IMR-90 (cell line): ENCODE data around the gene URM1. TPM values are rescaled to one million over a fixed set of nuclear protein-coding genes. Genes with fewer than 3 reads are reported as not detected.

Source experiments
- ATAC-seq: fragments of 200-7000 bp; cut with Tn5 transposase; 2 replicates; pipeline ENCODE4 v1.9.1; 2020; ENCODE audit warnings: low read depth, mild to moderate bottlenecking, moderate library complexity
- BruUV-seq: library from RNA; stranded (reverse); fragments of 400-500 nt; replicated peaks from 2 replicates; lab custom pipeline; 2021; lab: Mats Ljungman, UMichigan
- CTCF ChIA-PET: fragments of 300-600 bp; formaldehyde crosslinking; extraction: SDS; loops from one replicate; lab custom pipeline; 2021; ENCODE audit warnings: antibody characterized with exemption; lab: Yijun Ruan, JAX
- POLR2A ChIA-PET: fragments of 300-600 bp; sonication (Branson Sonifier 250); formaldehyde crosslinking; loops from one replicate; lab custom pipeline; 2022; ENCODE audit warnings: antibody characterized with exemption; ENCODE audit not compliant: unreplicated experiment; lab: Charles Lee
- DNase-seq: peaks from one replicate; pipeline ENCODE4 v3.0.0; 2013
- H2AFZ ChIP-seq: replicated peaks from 2 replicates; pipeline ENCODE3; 2013; ENCODE audit warnings: low read length, mild to moderate bottlenecking; ENCODE audit not compliant: poor library complexity
- H2AK5ac ChIP-seq: 2 replicates; pipeline ENCODE4 v1.6.1; 2013; ENCODE audit warnings: low read depth, low read length, inconsistent platforms
- H2AK9ac ChIP-seq: replicated peaks from 2 replicates; pipeline ENCODE3; 2013; ENCODE audit warnings: mild to moderate bottlenecking, low read depth, low read length, moderate library complexity; ENCODE audit not compliant: poor library complexity
- H2BK120ac ChIP-seq: 2 replicates; pipeline ENCODE4 v1.6.1; 2013; ENCODE audit warnings: low read depth, low read length, inconsistent platforms
- H2BK15ac ChIP-seq: 3 replicates; pipeline ENCODE4 v1.6.1; 2013; ENCODE audit warnings: low read depth, low read length, inconsistent platforms
- H2BK20ac ChIP-seq: 2 replicates; pipeline ENCODE4 v1.6.1; 2013; ENCODE audit warnings: low read depth, mild to moderate bottlenecking, inconsistent platforms, low read length, moderate library complexity
- H2BK5ac ChIP-seq: 2 replicates; pipeline ENCODE4 v1.6.1; 2013; ENCODE audit warnings: mild to moderate bottlenecking, low read depth, low read length, inconsistent platforms; ENCODE audit not compliant: poor library complexity, severe bottlenecking
- H3K14ac ChIP-seq: replicated peaks from 2 replicates; pipeline ENCODE4 v1.6.1; 2013; ENCODE audit warnings: low read depth, low read length, inconsistent platforms
- H3K18ac ChIP-seq: 2 replicates; pipeline ENCODE4 v1.6.1; 2013; ENCODE audit warnings: low read depth, low read length, control low read depth
- H3K23ac ChIP-seq: 2 replicates; pipeline ENCODE4 v1.6.1; 2013; ENCODE audit warnings: low read depth, low read length, inconsistent platforms
- H3K27ac ChIP-seq: 2 replicates; pipeline ENCODE4 v1.5.1; 2013; ENCODE audit warnings: mild to moderate bottlenecking, control low read depth, low read length; ENCODE audit not compliant: insufficient read depth
- H3K27me3 ChIP-seq: 2 replicates; pipeline ENCODE4 v1.6.1; 2013; ENCODE audit warnings: low read length; ENCODE audit not compliant: control insufficient read depth, insufficient read depth
- H3K36me3 ChIP-seq: 2 replicates; pipeline ENCODE4 v1.6.1; 2013; ENCODE audit warnings: low read length, mixed read lengths; ENCODE audit not compliant: control insufficient read depth, insufficient read depth
- H3K4ac ChIP-seq: 2 replicates; pipeline ENCODE4 v1.6.1; 2013; ENCODE audit warnings: low read depth, low read length, inconsistent platforms
- H3K4me1 ChIP-seq: 2 replicates; pipeline ENCODE4 v1.6.1; 2013; ENCODE audit warnings: low read length, mixed read lengths; ENCODE audit not compliant: control insufficient read depth, insufficient read depth
- H3K4me2 ChIP-seq: 2 replicates; pipeline ENCODE4 v1.6.1; 2013; ENCODE audit warnings: low read depth, mild to moderate bottlenecking, control low read depth, low read length, moderate library complexity
- H3K4me3 ChIP-seq: 2 replicates; pipeline ENCODE4 v1.5.1; 2013; ENCODE audit warnings: low read depth, mild to moderate bottlenecking, control low read depth, low read length, moderate library complexity; ENCODE audit not compliant: insufficient read depth
- H3K56ac ChIP-seq: 2 replicates; pipeline ENCODE4 v1.6.1; 2013; ENCODE audit warnings: low read length, inconsistent platforms; ENCODE audit not compliant: insufficient read depth; ENCODE audit errors: extremely low read depth
- H3K79me1 ChIP-seq, 2 experiments: 2 replicates each; pipeline ENCODE4 v1.6.1; 2013; ENCODE audit warnings: low read length in 2 of 2, inconsistent platforms in 1 of 2, low read depth in 1 of 2
- H3K9ac ChIP-seq: 2 replicates; pipeline ENCODE4 v1.6.1; 2013; ENCODE audit warnings: low read depth, low read length, control low read depth
- H3K9me1 ChIP-seq: 2 replicates; pipeline ENCODE4 v1.6.1; 2013; ENCODE audit warnings: low read length, inconsistent platforms; ENCODE audit not compliant: insufficient read depth
- H3K9me3 ChIP-seq: 2 replicates; pipeline ENCODE4 v1.6.1; 2013; ENCODE audit warnings: low read length; ENCODE audit not compliant: control insufficient read depth, insufficient read depth
- H4K20me1 ChIP-seq: 2 replicates; pipeline ENCODE4 v1.6.1; 2013; ENCODE audit warnings: low read length, inconsistent platforms; ENCODE audit not compliant: insufficient read depth
- H4K5ac ChIP-seq: 2 replicates; pipeline ENCODE4 v1.6.1; 2013; ENCODE audit warnings: mild to moderate bottlenecking, low read depth, low read length, control low read depth
- H4K8ac ChIP-seq, 2 experiments: 2 replicates each; pipeline ENCODE4 v1.6.1; 2013; ENCODE audit warnings: low read depth in 2 of 2, low read length in 2 of 2, control low read depth in 1 of 2, inconsistent platforms in 1 of 2
- H4K91ac ChIP-seq: 2 replicates; pipeline ENCODE4 v1.6.1; 2013; ENCODE audit warnings: low read depth, low read length, inconsistent platforms; ENCODE audit not compliant: insufficient read depth
- BHLHE40 ChIP-seq: fragments of 150-350 bp; IDR thresholded peaks from 2 replicates; pipeline ENCODE4 v1.6.1; 2016; ENCODE audit warnings: mild to moderate bottlenecking, low read depth, low read length
- CEBPB ChIP-seq: IDR thresholded peaks from 2 replicates; pipeline ENCODE4 v1.6.1; 2012; ENCODE audit warnings: low read depth, low read length, improper control_type of control experiment
- CHD1 ChIP-seq: IDR thresholded peaks from 2 replicates; pipeline ENCODE4 v1.6.1; 2012; ENCODE audit warnings: low read depth, low read length, improper control_type of control experiment
- CTCF ChIP-seq: conservative IDR thresholded peaks from 2 replicates; pipeline ENCODE4 v1.5.1; 2012; ENCODE audit warnings: mild to moderate bottlenecking, low read depth, low read length, improper control_type of control experiment
- ELK1 ChIP-seq: fragments of 150-350 bp; IDR thresholded peaks from 2 replicates; pipeline ENCODE4 v1.6.1; 2016; ENCODE audit warnings: low read depth, mild to moderate bottlenecking, low read length, moderate library complexity, borderline replicate concordance
- FOS ChIP-seq: fragments of 150-350 bp; IDR thresholded peaks from 2 replicates; pipeline ENCODE4 v1.6.1; 2016; ENCODE audit warnings: low read depth, low read length
- MAFK ChIP-seq: IDR thresholded peaks from 2 replicates; pipeline ENCODE4 v1.6.1; 2012; ENCODE audit warnings: low read depth, low read length, improper control_type of control experiment
- MAZ ChIP-seq: IDR thresholded peaks from 2 replicates; pipeline ENCODE4 v1.6.1; 2012; ENCODE audit warnings: low read depth, mild to moderate bottlenecking, low read length, improper control_type of control experiment, moderate library complexity, borderline replicate concordance
- MXI1 ChIP-seq: IDR thresholded peaks from 2 replicates; pipeline ENCODE4 v1.6.1; 2012; ENCODE audit warnings: low read depth, mild to moderate bottlenecking, low read length, moderate library complexity, borderline replicate concordance
- NFE2L2 ChIP-seq: fragments of 150-350 bp; IDR thresholded peaks from 2 replicates; pipeline ENCODE4 v1.6.1; 2016; ENCODE audit warnings: low read depth, mild to moderate bottlenecking, low read length
- POLR2A ChIP-seq: IDR thresholded peaks from 2 replicates; pipeline ENCODE4 v1.6.1; 2012; ENCODE audit warnings: mild to moderate bottlenecking, low read depth, low read length
- RAD21 ChIP-seq: IDR thresholded peaks from 2 replicates; pipeline ENCODE4 v1.6.1; 2012; ENCODE audit warnings: low read length, improper control_type of control experiment
- RCOR1 ChIP-seq: IDR thresholded peaks from 2 replicates; pipeline ENCODE4 v1.6.1; 2012; ENCODE audit warnings: mild to moderate bottlenecking, low read length, improper control_type of control experiment; ENCODE audit not compliant: insufficient replicate concordance
- RFX5 ChIP-seq: IDR thresholded peaks from 2 replicates; pipeline ENCODE4 v1.8.0; 2012; ENCODE audit warnings: low read depth, mild to moderate bottlenecking, low read length, moderate library complexity
- SMC3 ChIP-seq: fragments of 150-350 bp; IDR thresholded peaks from 2 replicates; pipeline ENCODE4 v1.6.1; 2016; ENCODE audit warnings: low read depth, mild to moderate bottlenecking, antibody characterized with exemption, low read length, moderate library complexity
- USF2 ChIP-seq: fragments of 150-350 bp; IDR thresholded peaks from 2 replicates; pipeline ENCODE4 v1.6.1; 2017; ENCODE audit warnings: mild to moderate bottlenecking, antibody characterized with exemption, low read length, low read depth
- WGBS, 2 experiments: methylation state at CpG; one replicate each; pipeline versions ENCODE4 v1.1.5 to v1.1.7; 2013; ENCODE audit warnings: missing lambda C conversion rate in 2 of 2; ENCODE audit not compliant: insufficient read length in 1 of 2; ENCODE audit errors: extremely low coverage in 2 of 2; 5-methylcytosine and 5-hydroxymethylcytosine counted together
- dilution Hi-C: fragments of 300-500 bp; cut with HindIII; formaldehyde crosslinking; loops from one replicate; pipeline ENCODE4 v1.14.3; 2018; ENCODE audit warnings: low sequenced_read_pairs; ENCODE audit not compliant: unreplicated experiment
- in situ Hi-C: fragments of 300-500 bp; cut with MboI; formaldehyde crosslinking; loops from 3 replicates; pipeline ENCODE4 v1.14.3; 2019; ENCODE audit warnings: low sequenced_read_pairs, inconsistent platforms, mixed read lengths
- intact Hi-C: fragments of 100-400 bp; cut with micrococcal nuclease; formaldehyde crosslinking; loops from 2 replicates; pipeline ENCODE4 v1.10.0; 2022
- polyA plus RNA-seq, 3 experiments: library from polyadenylated mRNA; depleted of rRNA; stranded (reverse); fragments of >200 nt; gene quantifications; 2 replicates each; pipeline ENCODE4 v1.2.3, GENCODE V29; 2012; ENCODE audit warnings: low replicate concordance in 1 of 3
- total RNA-seq: library from RNA; depleted of rRNA; stranded (reverse); fragments of >200 nt; gene quantifications from 2 replicates; pipeline ENCODE4 v1.2.3, GENCODE V29; 2012

Gene URM1
- total and polyA plus RNA-seq, 2 of the 4 experiments (the other 2 are of a cell fraction): 33.2 to 66.9 TPM

- Histone ChIP-seq H2BK5ac (no peak overlapping the region), H3K56ac (no peak overlapping the region), H2AK9ac (no peak overlapping the region), H3K79me1 (peaks cover 10 to 55% of the 10 kb centered on the region in 2 experiments), H3K14ac (no peak overlapping the region), H3K27me3 (no peaks in the 10 kb centered on the region), H2BK120ac (no peak overlapping the region), H2AK5ac (no peak overlapping the region), H4K20me1 (peaks cover 11% of the 10 kb centered on the region; the same call in 1 of the 2 replicates), H3K4me1 (no peaks in the 10 kb centered on the region), H3K4ac (no peak overlapping the region), H3K36me3 (peaks cover 41% of the 10 kb centered on the region), H4K5ac (no peak overlapping the region), H3K4me2 (no peak overlapping the region), H4K8ac (no peak overlapping the region), H2AFZ (no peak overlapping the region), H2BK15ac (no peak overlapping the region), H3K4me3 (no peak overlapping the region), H3K27ac (no peak overlapping the region), H3K18ac (no peak overlapping the region), H3K23ac (no peak overlapping the region), H3K9ac (no peak overlapping the region), H3K9me3 (no peaks in the 10 kb centered on the region), H4K91ac (no peak overlapping the region), H3K9me1 (peaks cover 7% of the 10 kb centered on the region; the same call in 1 of the 2 replicates), H2BK20ac (no peak overlapping the region)
- in situ Hi-C loops (no loop called here), intact Hi-C loops (no loop called here), dilution Hi-C loops (no loop called here)
- TF ChIP-seq NFE2L2 (no peak), RAD21 (no peak), RCOR1 (no peak), ELK1 (no peak), CEBPB (no peak), BHLHE40 (no peak), MXI1 (no peak), SMC3 (no peak), CHD1 (no peak), MAFK (no peak), FOS (no peak), CTCF (no peak), USF2 (no peak), POLR2A (no peak), RFX5 (no peak), MAZ (no peak)
- ChIA-PET POLR2A (no interaction called here), CTCF (no interaction called here)
- 88% methylated on average over 5 of the region's 8 CpGs; no CpG with 5 or more reads in 1 of the 2 experiments for WGBS, 2 experiments
- no peak for ATAC-seq
- BruUV-seq: no TSS peak
- no peak for DNase-seq
Observed at GRCh38 chr9:128383791-128384190, 12.6 kb downstream of the URM1 start.
